ENCODE results near the gene F11R. TPM values are rescaled to one million over a fixed set of nuclear protein-coding genes. Genes with fewer than 3 reads are reported as not detected.

The F11R gene
- total and polyA plus RNA-seq, 2 donors (not counting 1 experiment from before 2014, with no cell fraction given), result 16.4 to 17.3 TPM

DNA sequence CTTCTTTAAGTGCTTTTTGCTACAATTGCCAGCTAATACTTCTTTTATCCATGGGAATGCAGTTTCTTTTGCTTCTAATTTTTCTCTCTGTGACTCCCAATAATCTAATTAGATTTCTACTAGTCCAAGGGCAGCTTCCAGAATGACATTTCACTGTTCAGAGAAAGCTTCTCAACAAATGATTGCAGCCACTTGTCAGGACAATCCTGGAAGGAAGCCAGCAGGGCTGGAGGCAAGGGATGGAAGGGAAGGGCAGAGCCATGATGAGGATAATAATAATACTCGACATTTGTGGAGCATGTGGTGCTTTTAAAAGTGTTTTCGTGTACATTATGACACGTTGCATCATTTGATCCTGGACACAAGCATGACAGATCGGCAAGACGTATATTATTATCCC is 19.4 kb downstream of the F11R start:
- intact Hi-C loops (cut with micrococcal nuclease), result no loop called here
- no peak for TF ChIP-seq EZH2 (IDR thresholded peaks at IDR 0.05; ENCODE audit: borderline replicate concordance, insufficient read depth, low read depth, low read length, poor library complexity, severe bottlenecking)
- TF ChIP-seq, protein P1, sequence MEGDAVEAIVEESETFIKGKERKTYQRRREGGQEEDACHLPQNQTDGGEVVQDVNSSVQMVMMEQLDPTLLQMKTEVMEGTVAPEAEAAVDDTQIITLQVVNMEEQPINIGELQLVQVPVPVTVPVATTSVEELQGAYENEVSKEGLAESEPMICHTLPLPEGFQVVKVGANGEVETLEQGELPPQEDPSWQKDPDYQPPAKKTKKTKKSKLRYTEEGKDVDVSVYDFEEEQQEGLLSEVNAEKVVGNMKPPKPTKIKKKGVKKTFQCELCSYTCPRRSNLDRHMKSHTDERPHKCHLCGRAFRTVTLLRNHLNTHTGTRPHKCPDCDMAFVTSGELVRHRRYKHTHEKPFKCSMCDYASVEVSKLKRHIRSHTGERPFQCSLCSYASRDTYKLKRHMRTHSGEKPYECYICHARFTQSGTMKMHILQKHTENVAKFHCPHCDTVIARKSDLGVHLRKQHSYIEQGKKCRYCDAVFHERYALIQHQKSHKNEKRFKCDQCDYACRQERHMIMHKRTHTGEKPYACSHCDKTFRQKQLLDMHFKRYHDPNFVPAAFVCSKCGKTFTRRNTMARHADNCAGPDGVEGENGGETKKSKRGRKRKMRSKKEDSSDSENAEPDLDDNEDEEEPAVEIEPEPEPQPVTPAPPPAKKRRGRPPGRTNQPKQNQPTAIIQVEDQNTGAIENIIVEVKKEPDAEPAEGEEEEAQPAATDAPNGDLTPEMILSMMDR (IDR thresholded peaks at IDR 0.05), result no peak
- CTCF ChIA-PET, result no interaction called here
- Histone ChIP-seq H2AFZ (ENCODE audit: insufficient read depth, low read depth, low read length, poor library complexity, severe bottlenecking) (no peak overlapping the region), H3K4me3 (ENCODE audit: control extremely low read depth in 1 of 5, extremely low read depth in 1 of 5, insufficient read depth in 1 of 5, low read depth in 2 of 5, low read length in 4 of 5) (no peak overlapping the region), H3K9ac (ENCODE audit: low read length) (no peak overlapping the region), H3K79me2 (ENCODE audit: control insufficient read depth, insufficient read depth, low read length) (peaks cover 31% of the 10 kb centered on the region), H3K27me3 (replicated peaks in 1 of 4; ENCODE audit: control extremely low read depth in 1 of 4, control insufficient read depth in 3 of 4, insufficient read depth in 4 of 4, low read length in 3 of 4) (no peaks in the 10 kb centered on the region), H3K36me3 (replicated peaks in 1 of 2; ENCODE audit: control extremely low read depth in 1 of 2, control insufficient read depth in 1 of 2, extremely low read depth in 1 of 2, insufficient read depth in 2 of 2, low read length in 1 of 2) (peaks cover 9 to 18% of the 10 kb centered on the region in 2 experiments), H3K4me2 (replicated peaks; ENCODE audit: low read depth, low read length, poor library complexity, severe bottlenecking) (no peak overlapping the region), H3K9me3 (ENCODE audit: control extremely low read depth in 1 of 3, control insufficient read depth in 2 of 3, insufficient read depth in 1 of 3, low read length in 2 of 3) (no peaks in the 10 kb centered on the region), H4K20me1 (ENCODE audit: control insufficient read depth, insufficient read depth, low read length, poor library complexity, severe bottlenecking) (no peaks in the 10 kb centered on the region), H3K27ac (ENCODE audit: low read length in 2 of 2) (no peak overlapping the region), H3K4me1 (ENCODE audit: control insufficient read depth in 2 of 2, insufficient read depth in 2 of 2, low read length in 2 of 2) (peaks cover 0 to 5% of the 10 kb centered on the region in 2 donors)
- no peaks in the 10 kb centered on the region for H3K27me3 Mint-ChIP-seq
- no peak overlapping the region for H3K27ac Mint-ChIP-seq
- DNase-seq (no peak), ATAC-seq (ENCODE audit: low read depth) (no peak)
- H3K9me3 Mint-ChIP-seq (ENCODE audit: insufficient read depth), result no peaks in the 10 kb centered on the region
- WGBS (ENCODE audit: insufficient coverage), result 90% methylated on average over 4 of the region's 5 CpGs
- POLR2A ChIA-PET, result no interaction called here
- H3K4me1 Mint-ChIP-seq, result peaks cover 4% of the 10 kb centered on the region
- H3K4me3 Mint-ChIP-seq, result no peak overlapping the region

DNA sequence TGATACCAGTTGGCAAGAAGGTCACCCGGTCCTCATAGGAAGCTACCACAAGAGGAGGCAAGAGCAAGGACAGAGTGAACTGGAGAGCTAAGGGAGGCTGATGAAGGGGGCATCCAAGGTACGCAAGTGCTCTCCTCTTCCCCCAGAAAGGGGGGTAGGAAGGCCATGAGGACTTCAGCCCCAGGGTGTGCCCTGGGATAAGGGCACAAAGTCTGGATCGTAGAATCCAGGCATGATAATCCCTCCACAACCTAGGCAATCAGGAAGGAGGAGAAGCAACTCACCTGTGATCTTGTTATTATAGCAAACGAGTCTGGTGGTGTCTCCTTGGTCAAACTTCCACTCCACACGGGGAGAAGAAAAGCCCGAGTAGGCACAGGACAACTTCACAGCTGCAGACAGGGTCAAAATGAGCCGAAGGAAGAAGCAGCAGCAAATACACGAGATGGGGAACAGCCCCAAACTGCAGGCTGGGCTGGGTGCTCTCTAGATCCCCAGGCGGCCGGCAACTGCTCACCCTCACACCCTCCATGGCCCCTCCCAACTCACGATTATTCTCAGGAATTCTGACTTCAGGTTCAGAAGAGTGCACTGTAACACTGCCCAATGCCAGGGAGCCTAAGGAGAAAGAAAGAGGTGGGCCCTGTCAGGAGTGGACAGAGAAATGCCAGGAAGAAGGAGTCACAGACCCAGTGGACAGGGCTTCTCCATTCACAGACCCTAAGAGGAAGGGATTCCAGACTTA is 20.0 kb downstream of the F11R start:
- Histone ChIP-seq H2AFZ (ENCODE audit: insufficient read depth, low read depth, low read length, poor library complexity, severe bottlenecking) (no peak overlapping the region), H3K36me3 (replicated peaks in 1 of 2; ENCODE audit: control extremely low read depth in 1 of 2, control insufficient read depth in 1 of 2, extremely low read depth in 1 of 2, insufficient read depth in 2 of 2, low read length in 1 of 2) (peaks cover 9 to 18% of the 10 kb centered on the region in 2 experiments), H3K79me2 (ENCODE audit: control insufficient read depth, insufficient read depth, low read length) (peaks cover 25% of the 10 kb centered on the region), H3K4me2 (replicated peaks; ENCODE audit: low read depth, low read length, poor library complexity, severe bottlenecking) (no peak overlapping the region), H3K27me3 (replicated peaks in 1 of 4; ENCODE audit: control extremely low read depth in 1 of 4, control insufficient read depth in 3 of 4, insufficient read depth in 4 of 4, low read length in 3 of 4) (no peaks in the 10 kb centered on the region), H3K4me3 (ENCODE audit: control extremely low read depth in 1 of 5, extremely low read depth in 1 of 5, insufficient read depth in 1 of 5, low read depth in 2 of 5, low read length in 4 of 5) (no peak overlapping the region), H4K20me1 (ENCODE audit: control insufficient read depth, insufficient read depth, low read length, poor library complexity, severe bottlenecking) (no peaks in the 10 kb centered on the region), H3K27ac (ENCODE audit: low read length in 2 of 2) (no peak overlapping the region), H3K4me1 (ENCODE audit: control insufficient read depth in 2 of 2, insufficient read depth in 2 of 2, low read length in 2 of 2) (peaks cover 0 to 5% of the 10 kb centered on the region in 2 donors), H3K9me3 (ENCODE audit: control extremely low read depth in 1 of 3, control insufficient read depth in 2 of 3, insufficient read depth in 1 of 3, low read length in 2 of 3) (no peaks in the 10 kb centered on the region), H3K9ac (ENCODE audit: low read length) (no peak overlapping the region)
- no peak overlapping the region for H3K27ac Mint-ChIP-seq
- 94% methylated on average over 7 of the region's 11 CpGs for WGBS (ENCODE audit: insufficient coverage)
- H3K9me3 Mint-ChIP-seq (ENCODE audit: insufficient read depth), result no peaks in the 10 kb centered on the region
- peaks cover 4% of the 10 kb centered on the region for H3K4me1 Mint-ChIP-seq
- ATAC-seq (ENCODE audit: low read depth), result no peak
- no peak overlapping the region for H3K4me3 Mint-ChIP-seq
- H3K27me3 Mint-ChIP-seq, result no peaks in the 10 kb centered on the region
- intact Hi-C loops (cut with micrococcal nuclease), result no loop called here
- ChIA-PET CTCF (interaction anchor here (0.5 to 2.4 kb wide), 3 partner anchors 10 to 318 kb away, joined by 3 to 10 read pairs (median 3); no protein-coding TSS in a partner anchor), POLR2A (no interaction called here)
- DNase-seq, result no peak
- TF ChIP-seq, protein P1 (IDR thresholded peaks at IDR 0.05), result no peak
